GM12873 (cell line): ENCODE results near the gene FBLN2.

Experiments
- CTCF ChIP-seq: IDR thresholded peaks from 2 replicates; pipeline ENCODE4 v1.5.1; 2012; ENCODE audit warnings: low read depth, mild to moderate bottlenecking, moderate library complexity, low read length, control low read depth; ENCODE audit not compliant: insufficient read depth; ENCODE audit errors: missing control alignments

The FBLN2 gene

GRCh38 chr3:13581485-13582365 lies 32.8 kb downstream of the FBLN2 start:
- TF ChIP-seq CTCF: no peak

- TF ChIP-seq CTCF: no peak
Observed at GRCh38 chr3:13582366-13583250, 33.7 kb downstream of the FBLN2 start.

GRCh38 chr3:13583251-13584180 lies 34.6 kb downstream of the FBLN2 start:
- TF ChIP-seq CTCF: no peak

- TF ChIP-seq CTCF: no peak
Observed at GRCh38 chr3:13584427-13584891, 35.5 kb downstream of the FBLN2 start.

- TF ChIP-seq CTCF: no peak
Observed at GRCh38 chr3:13584901-13585300, 36.0 kb downstream of the FBLN2 start.

GRCh38 chr3:13587442-13587841 lies 38.5 kb downstream of the FBLN2 start:
- no peak for TF ChIP-seq CTCF
